ENCODE results near the gene PCDH9. TPM values are rescaled to one million over a fixed set of nuclear protein-coding genes. Genes with fewer than 3 reads are reported as not detected.

PCDH9 gene
- total RNA-seq, 2 donors from 2014 or later: 0.95 to 1.8 TPM

GRCh38 chr13:66821551-66821950 lies 408.6 kb downstream of the PCDH9 start:
- H3K27me3 Mint-ChIP-seq (ENCODE audit: insufficient read depth): no peaks in the 10 kb centered on the region
- WGBS, 2 experiments (ENCODE audit: insufficient coverage in 1 of 2, insufficient read length in 1 of 2): 83 to 88% methylated on average over 1 of the region's 1 CpG
- H3K27me3 ChIP-seq (ENCODE audit: control insufficient read depth, insufficient read depth, low read length, poor library complexity, severe bottlenecking): no peaks in the 10 kb centered on the region

GRCh38 chr13:66811455-66811854 lies 418.7 kb downstream of the PCDH9 start:
- Histone ChIP-seq H3K9me3 (ENCODE audit: control insufficient read depth, low read length) (no peaks in the 10 kb centered on the region), H3K36me3 (ENCODE audit: control insufficient read depth, insufficient read depth, low read length) (no peaks in the 10 kb centered on the region), H3K4me1 (ENCODE audit: control insufficient read depth, insufficient read depth, low read length) (no peaks in the 10 kb centered on the region), H3K27ac (ENCODE audit: low read depth, low read length) (no peak overlapping the region), H3K27me3 (ENCODE audit: control insufficient read depth, insufficient read depth, low read length, poor library complexity, severe bottlenecking) (no peaks in the 10 kb centered on the region), H3K4me3 (ENCODE audit: low read length) (no peak overlapping the region), H3K9ac (ENCODE audit: extremely low read depth, low read length, poor library complexity, severe bottlenecking) (no peak overlapping the region)
- H3K36me3 Mint-ChIP-seq (ENCODE audit: low read depth): no peaks in the 10 kb centered on the region
- H3K27me3 Mint-ChIP-seq (ENCODE audit: insufficient read depth): no peaks in the 10 kb centered on the region
- H3K27ac Mint-ChIP-seq: no peak overlapping the region
- H3K9me3 Mint-ChIP-seq: peaks cover 3% of the 10 kb centered on the region
- no peak overlapping the region for H3K4me3 Mint-ChIP-seq
- TF ChIP-seq, protein P1, sequence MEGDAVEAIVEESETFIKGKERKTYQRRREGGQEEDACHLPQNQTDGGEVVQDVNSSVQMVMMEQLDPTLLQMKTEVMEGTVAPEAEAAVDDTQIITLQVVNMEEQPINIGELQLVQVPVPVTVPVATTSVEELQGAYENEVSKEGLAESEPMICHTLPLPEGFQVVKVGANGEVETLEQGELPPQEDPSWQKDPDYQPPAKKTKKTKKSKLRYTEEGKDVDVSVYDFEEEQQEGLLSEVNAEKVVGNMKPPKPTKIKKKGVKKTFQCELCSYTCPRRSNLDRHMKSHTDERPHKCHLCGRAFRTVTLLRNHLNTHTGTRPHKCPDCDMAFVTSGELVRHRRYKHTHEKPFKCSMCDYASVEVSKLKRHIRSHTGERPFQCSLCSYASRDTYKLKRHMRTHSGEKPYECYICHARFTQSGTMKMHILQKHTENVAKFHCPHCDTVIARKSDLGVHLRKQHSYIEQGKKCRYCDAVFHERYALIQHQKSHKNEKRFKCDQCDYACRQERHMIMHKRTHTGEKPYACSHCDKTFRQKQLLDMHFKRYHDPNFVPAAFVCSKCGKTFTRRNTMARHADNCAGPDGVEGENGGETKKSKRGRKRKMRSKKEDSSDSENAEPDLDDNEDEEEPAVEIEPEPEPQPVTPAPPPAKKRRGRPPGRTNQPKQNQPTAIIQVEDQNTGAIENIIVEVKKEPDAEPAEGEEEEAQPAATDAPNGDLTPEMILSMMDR (conservative IDR thresholded peaks at IDR 0.05): no peak
- DNase-seq: no peak
- H3K4me1 Mint-ChIP-seq: no peaks in the 10 kb centered on the region

More at GRCh38 chr13:66821551-66821950, 408.6 kb downstream of the PCDH9 start:
- H3K36me3 ChIP-seq (ENCODE audit: control insufficient read depth, insufficient read depth, low read length): no peaks in the 10 kb centered on the region
- Mint-ChIP-seq H3K36me3 (ENCODE audit: low read depth) (no peaks in the 10 kb centered on the region), H3K4me1 (no peaks in the 10 kb centered on the region), H3K9me3 (no peaks in the 10 kb centered on the region), H3K4me3 (no peak overlapping the region), H3K27ac (no peak overlapping the region)
- no peak overlapping the region for H3K4me3 ChIP-seq (ENCODE audit: low read length)
- TF ChIP-seq, protein P1 (conservative IDR thresholded peaks at IDR 0.05): no peak
- H3K27ac ChIP-seq (ENCODE audit: low read depth, low read length): no peak overlapping the region
- H3K9me3 ChIP-seq (ENCODE audit: control insufficient read depth, low read length): no peaks in the 10 kb centered on the region
- H3K4me1 ChIP-seq (ENCODE audit: control insufficient read depth, insufficient read depth, low read length): no peaks in the 10 kb centered on the region
- DNase-seq: no peak
- no peak overlapping the region for H3K9ac ChIP-seq (ENCODE audit: extremely low read depth, low read length, poor library complexity, severe bottlenecking)

DNA sequence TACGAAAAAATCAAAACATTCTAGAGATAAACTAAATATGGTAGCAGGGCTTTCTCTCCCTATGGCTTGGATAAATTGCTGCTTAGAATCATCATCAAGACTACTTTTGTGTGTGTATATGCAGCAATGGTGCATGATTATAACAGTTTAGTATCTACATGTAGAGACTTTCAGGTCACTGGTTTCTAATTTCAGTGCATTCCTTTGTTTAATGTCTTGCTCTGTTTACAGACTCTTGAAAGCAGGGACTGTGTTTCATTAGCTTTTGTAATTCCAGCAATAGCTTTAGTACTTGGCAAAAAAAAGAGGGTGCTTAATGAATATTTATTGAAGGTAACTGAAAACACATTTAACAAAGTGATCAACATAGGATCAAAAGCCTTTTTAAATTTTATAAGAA lies 420.7 kb downstream of the PCDH9 start:
- Mint-ChIP-seq H3K4me3 (no peak overlapping the region), H3K36me3 (ENCODE audit: low read depth) (no peaks in the 10 kb centered on the region), H3K27ac (no peak overlapping the region), H3K27me3 (ENCODE audit: insufficient read depth) (no peaks in the 10 kb centered on the region), H3K9me3 (peaks cover 3% of the 10 kb centered on the region), H3K4me1 (no peaks in the 10 kb centered on the region)
- no peaks in the 10 kb centered on the region for H3K36me3 ChIP-seq (ENCODE audit: control insufficient read depth, insufficient read depth, low read length)
- no peaks in the 10 kb centered on the region for H3K9me3 ChIP-seq (ENCODE audit: control insufficient read depth, low read length)
- WGBS, 2 experiments (ENCODE audit: insufficient coverage in 1 of 2, insufficient read length in 1 of 2): 100% methylated on average over 1 of the region's 1 CpG; no CpG with 5 or more reads in 1 of the 2 experiments
- DNase-seq: no peak
- H3K4me3 ChIP-seq (ENCODE audit: low read length): no peak overlapping the region
- H3K27ac ChIP-seq (ENCODE audit: low read depth, low read length): no peak overlapping the region
- no peak overlapping the region for H3K9ac ChIP-seq (ENCODE audit: extremely low read depth, low read length, poor library complexity, severe bottlenecking)
- H3K4me1 ChIP-seq (ENCODE audit: control insufficient read depth, insufficient read depth, low read length): no peaks in the 10 kb centered on the region
- TF ChIP-seq, protein P1 (conservative IDR thresholded peaks at IDR 0.05): no peak
- H3K27me3 ChIP-seq (ENCODE audit: control insufficient read depth, insufficient read depth, low read length, poor library complexity, severe bottlenecking): no peaks in the 10 kb centered on the region
